ENCODE measurements around the gene DMBX1.
A peak's percentile ranks its signal among the peaks of the same experiment; 100 is the strongest.

GRCh38 chr1:46489169-46489637 lies 433 bp upstream of the DMBX1 start:
- TF ChIP-seq CTCF (IDR thresholded peaks at IDR 0.05; ENCODE audit: poor library complexity, severe bottlenecking) (no peak), MXI1 (conservative IDR thresholded peaks at IDR 0.05; ENCODE audit: poor library complexity, severe bottlenecking) (no peak), EZH2 (IDR thresholded peaks at IDR 0.05; ENCODE audit: borderline replicate concordance, insufficient read depth, low read length, poor library complexity, severe bottlenecking) (peak; percentile 94), SMC3 (conservative IDR thresholded peaks at IDR 0.05; ENCODE audit: poor library complexity) (no peak)

Data from neural cell (in vitro differentiated cells).